Fibroblast of skin of left quadriceps (primary cell): ENCODE data around the gene TPRN.

Source experiments
- DNase-seq, 2 experiments: peaks; one replicate each; pipeline ENCODE4 v3.0.0-alpha.2; 2013; ENCODE audit warnings: low read depth in 2 of 2

Gene TPRN

DNA sequence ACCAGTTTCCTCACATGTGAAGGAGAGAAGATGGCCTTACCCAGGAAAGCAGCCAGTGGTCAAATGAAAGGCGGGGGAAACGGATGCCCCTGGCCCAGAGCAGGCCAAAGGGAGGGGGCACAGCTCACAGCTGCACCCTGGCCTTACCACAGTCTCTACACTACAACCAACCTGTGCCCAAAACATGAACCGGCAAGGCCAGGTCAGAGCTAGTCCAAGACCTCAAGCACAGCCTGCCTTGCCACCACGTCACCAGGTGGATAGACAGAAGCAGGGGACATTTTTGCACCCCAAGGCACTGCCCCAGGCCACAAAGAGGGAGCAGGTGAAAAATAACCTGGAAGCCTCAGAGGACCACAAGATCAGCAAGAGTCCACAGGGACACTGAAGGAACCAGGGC lies 57.1 kb downstream of the TPRN start:
- DNase-seq = no peak

DNA sequence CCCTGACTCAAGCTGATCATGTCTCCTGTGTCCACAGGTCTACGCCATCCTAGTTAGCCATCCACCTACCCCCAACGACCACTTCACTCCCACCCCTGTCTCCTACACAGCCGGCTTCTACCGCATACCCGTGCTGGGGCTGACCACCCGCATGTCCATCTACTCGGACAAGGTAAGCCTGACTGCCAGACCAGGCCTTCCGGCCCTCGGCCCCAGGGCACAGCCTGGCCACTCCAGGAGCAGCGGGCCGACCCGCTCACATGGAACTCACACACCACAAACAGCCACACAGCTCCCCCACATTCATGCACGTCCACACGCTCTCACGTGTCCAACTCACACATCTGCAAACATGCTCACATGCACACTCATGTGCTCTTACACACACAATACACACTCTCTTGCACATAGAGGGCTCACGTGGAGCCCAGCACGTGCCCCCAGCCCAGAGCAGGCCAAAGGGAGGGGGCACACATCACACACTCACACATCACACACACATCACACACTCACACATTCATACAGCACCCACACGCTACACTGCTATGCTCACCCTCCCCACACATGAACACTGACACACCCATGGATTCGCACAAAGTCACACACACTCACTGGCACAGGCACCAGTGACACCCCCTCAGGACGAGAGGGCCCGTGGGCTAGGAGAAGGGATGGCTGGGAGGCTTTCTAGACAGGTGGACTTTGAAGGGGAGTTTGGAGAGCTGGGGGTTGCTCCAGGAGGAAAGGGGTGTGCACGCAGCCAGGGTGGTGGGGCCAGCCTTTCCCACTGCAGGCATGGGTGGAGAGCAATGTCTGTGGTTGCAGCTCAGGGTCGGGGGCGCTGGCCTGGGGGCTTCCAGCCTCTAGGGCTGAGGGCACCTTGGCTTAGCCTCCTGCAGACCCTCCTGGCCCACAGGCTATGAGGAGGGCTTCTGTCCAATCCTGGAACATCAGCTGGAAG lies 58.3 kb downstream of the TPRN start:
- DNase-seq = no peak
